HEK293 (cell line): ENCODE data around the gene THEM4.

ENCODE experiments used
- CTCF ChIA-PET: fragments of 350-600 bp; formaldehyde crosslinking; extraction: SDS; loops from one replicate; lab custom pipeline; 2021; ENCODE audit warnings: antibody characterized with exemption; lab: Yijun Ruan, JAX
- POLR2A ChIA-PET: fragments of 300-600 bp; formaldehyde crosslinking; extraction: SDS; loops from one replicate; lab custom pipeline; 2020; ENCODE audit warnings: antibody characterized with exemption, inconsistent platforms; lab: Yijun Ruan, JAX
- H3K27ac ChIP-seq: fragments of 200-500 bp; sonication (Bioruptor generic); 2 replicates; pipeline ENCODE4 v1.5.1; 2014; ENCODE audit warnings: low read depth, low read length, control low read depth, inconsistent platforms; ENCODE audit errors: extremely low read depth
- H3K36me3 ChIP-seq, 2 experiments: fragments of 200-500 bp in 1 of 2; sonication (Bioruptor generic) in 1 of 2; 1 replicate in 1 of 2; 2 replicates in 1 of 2; pipeline ENCODE4 v1.5.1; 2014 to 2017; ENCODE audit warnings: inconsistent platforms in 2 of 2, low read length in 2 of 2; ENCODE audit not compliant: control insufficient read depth in 2 of 2, insufficient read depth in 1 of 2
- H3K4me1 ChIP-seq: fragments of 200-500 bp; sonication (Bioruptor generic); 2 replicates; pipeline ENCODE4 v1.5.1; 2014; ENCODE audit warnings: mild to moderate bottlenecking, low read length, inconsistent platforms; ENCODE audit not compliant: control insufficient read depth, insufficient read depth
- H3K4me3 ChIP-seq: 2 replicates; pipeline ENCODE4 v1.5.1; 2011; ENCODE audit warnings: low read depth, mild to moderate bottlenecking, control low read depth, low read length, moderate library complexity
- H3K9me3 ChIP-seq: fragments of 200-500 bp; sonication (Bioruptor generic); 2 replicates; pipeline ENCODE4 v1.5.1; 2014; ENCODE audit warnings: low read depth, low read length, inconsistent platforms; ENCODE audit not compliant: control insufficient read depth, insufficient read depth
- BCL6B ChIP-seq: fragments of 450-650 bp; formaldehyde crosslinking; IDR thresholded peaks from 2 replicates; pipeline ENCODE4 v1.5.1; 2017; ENCODE audit warnings: missing biosample characterization, missing genetic modification characterization
- HOXC10 ChIP-seq: sonication (generic); formaldehyde crosslinking; IDR thresholded peaks from 2 replicates; pipeline ENCODE4 v1.8.1; 2023; ENCODE audit warnings: mild to moderate bottlenecking, missing genetic modification reagents
- KLF10 ChIP-seq: fragments of 450-650 bp; IDR thresholded peaks from 2 replicates; pipeline ENCODE4 v1.5.1; 2018; ENCODE audit warnings: missing biosample characterization, mild to moderate bottlenecking, missing genetic modification characterization
- OSR2 ChIP-seq: fragments of 450-650 bp; formaldehyde crosslinking; IDR thresholded peaks from 2 replicates; pipeline ENCODE4 v1.5.1; 2016; ENCODE audit warnings: missing biosample characterization, missing genetic modification characterization
- ZBTB10 ChIP-seq: fragments of 450-650 bp; formaldehyde crosslinking; IDR thresholded peaks from 2 replicates; pipeline ENCODE4 v1.5.1; 2016; ENCODE audit warnings: missing biosample characterization, missing genetic modification characterization
- ZFP69B ChIP-seq: fragments of 450-650 bp; formaldehyde crosslinking; IDR thresholded peaks from 2 replicates; pipeline ENCODE4 v1.5.1; 2016; ENCODE audit warnings: missing biosample characterization, missing genetic modification characterization
- ZNF266 ChIP-seq: fragments of 450-650 bp; formaldehyde crosslinking; IDR thresholded peaks from 2 replicates; pipeline ENCODE4 v1.5.1; 2016; ENCODE audit warnings: missing biosample characterization, missing genetic modification characterization, low read depth
- ZNF398 ChIP-seq: fragments of 450-650 bp; formaldehyde crosslinking; IDR thresholded peaks from 2 replicates; pipeline ENCODE4 v1.5.1; 2017; ENCODE audit warnings: missing biosample characterization, missing genetic modification characterization
- ZNF513 ChIP-seq: fragments of 450-650 bp; IDR thresholded peaks from 2 replicates; pipeline ENCODE4 v1.5.1; 2018; ENCODE audit warnings: missing biosample characterization, missing genetic modification characterization
- ZNF521 ChIP-seq: fragments of 450-650 bp; formaldehyde crosslinking; IDR thresholded peaks from 2 replicates; pipeline ENCODE4 v1.5.1; 2017; ENCODE audit warnings: missing biosample characterization, mild to moderate bottlenecking, missing genetic modification characterization
- ZNF544 ChIP-seq: fragments of 450-650 bp; formaldehyde crosslinking; IDR thresholded peaks from 2 replicates; pipeline ENCODE4 v1.5.0; 2017; ENCODE audit warnings: missing biosample characterization, missing genetic modification characterization
- ZNF692 ChIP-seq: fragments of 450-650 bp; formaldehyde crosslinking; IDR thresholded peaks from 2 replicates; pipeline ENCODE4 v1.5.1; 2016; ENCODE audit warnings: missing biosample characterization, missing genetic modification characterization
- ZNF707 ChIP-seq: fragments of 450-650 bp; formaldehyde crosslinking; IDR thresholded peaks from 2 replicates; pipeline ENCODE4 v1.5.1; 2016; ENCODE audit warnings: missing biosample characterization, missing genetic modification characterization

The THEM4 gene

GRCh38 chr1:151853411-151853943, 55.8 kb downstream of the THEM4 start, which contains the start of gene THEM5 (continued):
- TF ChIP-seq ZNF513 (tag by site-specific recombination) (no peak), ZNF266 (tag by site-specific recombination) (no peak)

GRCh38 chr1:151852733-151853132, 56.6 kb downstream of the THEM4 start:
- Histone ChIP-seq H3K4me1 (no peaks in the 10 kb centered on the region), H3K9me3 (no peaks in the 10 kb centered on the region), H3K4me3 (no peak overlapping the region), H3K36me3 (no peaks in the 10 kb centered on the region), H3K27ac (no peak overlapping the region)
- TF ChIP-seq BCL6B (tag by site-specific recombination) (no peak), ZBTB10 (tag by site-specific recombination) (no peak), HOXC10 (CRISPR knock-in tag) (no peak), ZNF521 (tag by site-specific recombination) (no peak), OSR2 (tag by site-specific recombination) (no peak), ZNF707 (tag by site-specific recombination) (no peak), ZNF544 (no peak)
- ChIA-PET POLR2A (no interaction called here), CTCF (interaction anchor here (0.6 to 1.0 kb wide), 2 partner anchors 16 to 605 kb away, joined by 3 to 5 read pairs; no protein-coding TSS in a partner anchor)

DNA sequence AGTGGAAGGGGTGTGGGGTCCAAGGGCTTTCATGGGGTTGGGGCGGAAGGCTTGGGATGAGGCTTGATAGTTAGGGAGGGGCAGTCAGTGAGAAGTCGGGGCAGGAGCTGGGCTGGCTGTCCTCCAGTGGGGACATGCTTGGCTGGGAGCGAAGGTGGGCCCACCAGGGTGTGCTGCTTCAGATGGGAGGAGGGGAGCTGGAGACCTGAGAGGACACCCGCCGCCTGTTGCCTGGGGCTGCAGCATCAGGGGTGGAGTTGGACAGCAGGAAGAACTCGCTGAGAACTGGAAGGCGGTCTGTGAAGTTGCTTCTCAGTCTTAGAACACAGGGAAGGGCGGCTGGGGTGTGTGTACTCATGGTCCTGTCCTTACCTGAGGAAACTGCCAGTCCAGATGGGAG, 57.4 kb downstream of the THEM4 start:
- Histone ChIP-seq H3K36me3 (no peaks in the 10 kb centered on the region), H3K4me1 (no peaks in the 10 kb centered on the region)
- POLR2A ChIA-PET, result no interaction called here
- peak; percentile 72 for TF ChIP-seq ZNF692 (tag by site-specific recombination)
- TF ChIP-seq ZFP69B (tag by site-specific recombination), result peak; percentile 75
- TF ChIP-seq ZNF398 (tag by site-specific recombination), result no peak
- TF ChIP-seq KLF10 (tag by site-specific recombination), result no peak
- TF ChIP-seq, all 188 proteins: peak for 2
- Histone ChIP-seq H3K9me3 (no peaks in the 10 kb centered on the region), H3K4me3 (no peak overlapping the region), H3K27ac (no peak overlapping the region)
- CTCF ChIA-PET, result interaction anchor here (0.6 kb wide), 1 partner anchor 606 kb away, joined by 3 read pairs; no protein-coding TSS in a partner anchor
